Activated naive CD4-positive, alpha-beta T cell treated with anti-CD3 and anti-CD28 coated beads, Interleukin-2, amount 10 ng/mL, durations not matched to agents 7 days and 5 days (primary cell): Measurements from ENCODE around the gene YWHAQ.
"Not testable (repeated sequence)": the region's sequence is repeated elsewhere in the genome, so short reads cannot be mapped to it uniquely, and the experiment has no call there.

ENCODE experiments used
- CTCF ChIA-PET: fragments of 350-600 bp; sonication (Branson Sonifier 250); formaldehyde crosslinking; loops from one replicate; lab custom pipeline; 2021; ENCODE audit warnings: antibody characterized with exemption; lab: Charles Lee
- DNase-seq: peaks from one replicate; pipeline ENCODE4 v3.0.0-alpha.2; 2020
- H3K27ac Mint-ChIP-seq: one replicate; pipeline ENCODE4 v1.8.0; 2021; ENCODE audit warnings: mild to moderate bottlenecking, moderate library complexity, mixed read lengths
- H3K27me3 Mint-ChIP-seq: one replicate; pipeline ENCODE4 v1.8.0; 2021; ENCODE audit warnings: mild to moderate bottlenecking, mixed read lengths
- H3K36me3 Mint-ChIP-seq: one replicate; pipeline ENCODE4 v1.8.0; 2021; ENCODE audit warnings: mixed read lengths
- H3K4me1 Mint-ChIP-seq: one replicate; pipeline ENCODE4 v1.8.0; 2021; ENCODE audit warnings: mixed read lengths
- H3K4me3 Mint-ChIP-seq: one replicate; pipeline ENCODE4 v1.8.0; 2021; ENCODE audit warnings: mild to moderate bottlenecking, moderate library complexity, mixed read lengths
- H3K9me3 Mint-ChIP-seq: one replicate; pipeline ENCODE4 v1.8.0; 2021; ENCODE audit warnings: mixed read lengths

Gene YWHAQ

GRCh38 chr2:9554921-9555296, 75.9 kb downstream of the YWHAQ start:
- H3K4me1 Mint-ChIP-seq, result peaks cover 56% of the 10 kb centered on the region
- CTCF ChIA-PET, result interaction anchor here (0.7 to 1.8 kb wide), 7 partner anchors 15 to 244 kb away, joined by 3 to 5 read pairs (median 3); partner anchors contain the start of gene YWHAQ
- peak; percentile 52 for DNase-seq
- no peaks in the 10 kb centered on the region for H3K27me3 Mint-ChIP-seq
- H3K4me3 Mint-ChIP-seq, result peak overlapping the region; percentile 98
- H3K9me3 Mint-ChIP-seq, result no peaks in the 10 kb centered on the region
- H3K27ac Mint-ChIP-seq, result peak overlapping the region; percentile 95
- H3K36me3 Mint-ChIP-seq, result peaks cover 17% of the 10 kb centered on the region

DNA sequence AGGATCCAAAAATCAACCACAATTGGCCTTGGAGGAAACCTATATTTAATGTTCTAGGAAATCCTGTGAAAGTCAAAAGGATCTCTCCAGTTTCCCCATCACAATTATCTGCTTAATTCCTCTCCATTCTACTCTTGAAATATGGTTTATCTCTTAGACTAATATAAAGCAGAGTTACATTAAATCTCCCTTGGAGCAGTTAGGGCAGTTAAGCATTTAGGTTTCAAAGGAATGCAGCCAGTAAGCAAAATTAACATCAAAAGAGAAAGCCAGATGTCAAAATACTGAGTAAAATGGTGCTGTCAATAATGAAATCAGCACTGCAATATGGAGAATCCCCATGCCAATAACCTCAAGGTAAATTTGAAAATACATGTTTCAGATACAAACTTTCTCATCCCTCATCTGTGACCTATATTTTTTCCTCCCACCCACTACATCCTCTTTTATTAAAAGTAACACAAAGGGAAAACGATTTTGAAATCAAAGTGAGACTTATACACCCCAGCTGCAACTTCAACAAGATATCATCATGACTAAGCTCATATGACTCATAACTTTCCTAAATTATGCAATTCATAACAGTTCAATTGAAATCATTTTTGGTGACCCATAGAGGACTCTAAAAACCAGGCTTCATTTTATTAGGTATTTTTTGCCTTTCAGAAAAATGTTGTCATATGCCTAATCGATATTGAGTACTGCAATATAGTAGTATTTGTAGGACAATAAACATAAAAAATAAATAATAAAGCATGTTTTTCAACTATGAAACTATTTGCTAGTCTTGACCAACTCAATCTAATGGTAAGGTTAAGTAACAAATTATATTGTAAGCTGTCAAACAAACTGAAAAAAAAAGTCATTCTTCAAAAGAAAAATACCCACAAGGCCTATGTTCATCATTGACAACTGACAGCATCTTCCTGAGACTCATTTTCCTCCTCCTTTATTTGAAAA, 78.3 kb downstream of the YWHAQ start:
- peaks cover 70% of the 10 kb centered on the region for H3K4me1 Mint-ChIP-seq
- no peak overlapping the region for H3K4me3 Mint-ChIP-seq
- DNase-seq, result no peak
- peaks cover 12% of the 10 kb centered on the region for H3K36me3 Mint-ChIP-seq
- H3K9me3 Mint-ChIP-seq, result no peaks in the 10 kb centered on the region
- CTCF ChIA-PET, result no interaction called here
- H3K27me3 Mint-ChIP-seq, result no peaks in the 10 kb centered on the region
- H3K27ac Mint-ChIP-seq, result peak overlapping the region; percentile 70

- CTCF ChIA-PET, result not testable (repeated sequence)
Measured at GRCh38 chr2:9550859-9551391, 79.9 kb downstream of the YWHAQ start.

DNA sequence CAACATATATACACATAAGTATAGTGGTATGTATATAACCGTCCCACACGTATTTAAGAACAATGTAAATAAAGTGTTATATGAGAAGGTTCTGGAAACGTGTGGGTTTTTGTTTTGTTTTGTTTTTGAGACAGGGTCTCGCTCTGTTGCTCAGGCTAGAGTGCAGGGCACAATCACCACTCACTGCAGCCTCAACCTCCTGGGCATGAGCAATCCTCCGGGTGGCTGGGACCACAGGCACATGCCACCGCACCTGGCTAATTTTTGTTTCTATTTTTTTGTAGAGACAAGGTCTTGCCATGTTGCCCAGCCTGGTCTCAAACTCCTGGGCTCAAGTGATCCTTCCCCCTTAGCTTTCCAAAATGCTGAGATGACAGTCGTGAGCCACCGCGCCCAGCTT, 81.4 kb downstream of the YWHAQ start:
- peaks cover 64% of the 10 kb centered on the region for H3K4me1 Mint-ChIP-seq
- no peak overlapping the region for H3K27ac Mint-ChIP-seq
- H3K27me3 Mint-ChIP-seq, result no peaks in the 10 kb centered on the region
- CTCF ChIA-PET, result interaction anchor here (0.9 kb wide), 1 partner anchor 9 kb away, joined by 4 read pairs; no protein-coding TSS in a partner anchor
- H3K9me3 Mint-ChIP-seq, result no peaks in the 10 kb centered on the region
- H3K36me3 Mint-ChIP-seq, result peaks cover 12% of the 10 kb centered on the region
- no peak overlapping the region for H3K4me3 Mint-ChIP-seq
- DNase-seq, result no peak

More at GRCh38 chr2:9550859-9551391, 79.9 kb downstream of the YWHAQ start:
- H3K4me1 Mint-ChIP-seq, result peaks cover 68% of the 10 kb centered on the region
- not testable (repeated sequence) for DNase-seq, H3K27me3 Mint-ChIP-seq, H3K4me3 Mint-ChIP-seq, H3K27ac Mint-ChIP-seq, H3K36me3 Mint-ChIP-seq, H3K9me3 Mint-ChIP-seq

DNA sequence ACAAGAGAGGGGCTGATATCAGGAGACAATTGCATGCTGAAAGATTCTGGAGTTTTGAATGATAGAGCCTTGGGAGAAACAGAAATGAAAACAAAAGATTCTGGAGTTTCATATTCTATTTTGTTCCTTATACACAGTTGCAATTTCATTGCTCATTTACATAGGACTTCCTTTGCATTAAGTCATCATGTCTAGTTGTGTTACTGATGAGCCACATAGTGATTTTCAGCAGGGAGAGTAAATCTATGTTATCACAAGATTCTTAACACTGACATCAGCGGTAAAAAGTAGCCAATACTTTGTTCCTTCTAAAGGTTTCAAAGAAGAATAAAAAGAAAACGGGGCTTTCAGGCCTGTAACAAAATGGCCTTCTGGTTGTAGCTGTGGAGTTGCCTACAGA, 82.3 kb downstream of the YWHAQ start:
- Mint-ChIP-seq H3K4me1 (peaks cover 63% of the 10 kb centered on the region), H3K27ac (peak overlapping the region; percentile 84)
- CTCF ChIA-PET, result no interaction called here

DNA sequence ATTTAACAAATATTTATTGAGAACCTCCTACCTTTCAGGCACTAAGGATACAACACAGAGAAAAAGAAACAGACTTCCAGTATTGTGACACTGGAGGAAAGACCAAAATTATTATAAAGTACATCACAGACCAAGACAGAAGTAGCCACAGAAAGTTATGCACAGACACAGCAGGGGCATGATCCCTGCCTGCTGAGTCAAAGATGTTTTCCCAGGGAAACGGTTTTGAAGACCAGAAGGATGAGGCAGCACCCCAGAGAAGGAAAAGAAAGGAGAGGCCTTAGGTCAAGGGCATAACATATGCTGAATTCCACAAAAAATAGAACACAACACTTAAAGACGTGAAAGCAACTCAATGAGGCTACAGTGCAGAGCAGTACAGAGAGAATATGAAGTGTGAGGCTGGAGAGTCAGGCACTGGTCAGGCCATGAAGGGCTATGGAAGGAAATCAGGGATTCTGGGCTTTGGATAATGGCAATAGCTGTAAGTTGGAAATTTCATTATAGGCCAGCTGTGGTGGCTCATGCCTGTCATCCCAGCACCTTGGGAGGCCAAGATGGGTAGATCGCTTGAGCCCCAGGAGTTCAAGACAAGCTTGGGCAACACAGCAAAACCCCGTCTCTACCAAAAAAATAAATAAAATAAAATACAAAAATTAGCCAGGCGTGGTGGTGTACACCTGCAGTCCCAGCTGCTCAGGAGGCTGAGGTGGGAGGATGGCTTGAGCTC, 83.4 kb downstream of the YWHAQ start:
- peak overlapping the region; percentile 84 for H3K27ac Mint-ChIP-seq
- H3K4me3 Mint-ChIP-seq, result no peak overlapping the region
- DNase-seq, result no peak
- H3K9me3 Mint-ChIP-seq, result no peaks in the 10 kb centered on the region
- peaks cover 61% of the 10 kb centered on the region for H3K4me1 Mint-ChIP-seq
- H3K36me3 Mint-ChIP-seq, result peaks cover 19% of the 10 kb centered on the region
- CTCF ChIA-PET, result no interaction called here
- no peaks in the 10 kb centered on the region for H3K27me3 Mint-ChIP-seq

More for the DNA sequence above, 82.3 kb downstream of the YWHAQ start:
- Mint-ChIP-seq H3K9me3 (no peaks in the 10 kb centered on the region), H3K36me3 (peaks cover 15% of the 10 kb centered on the region), H3K4me3 (peak overlapping the region; percentile 30), H3K27me3 (no peaks in the 10 kb centered on the region)
- DNase-seq, result no peak

DNA sequence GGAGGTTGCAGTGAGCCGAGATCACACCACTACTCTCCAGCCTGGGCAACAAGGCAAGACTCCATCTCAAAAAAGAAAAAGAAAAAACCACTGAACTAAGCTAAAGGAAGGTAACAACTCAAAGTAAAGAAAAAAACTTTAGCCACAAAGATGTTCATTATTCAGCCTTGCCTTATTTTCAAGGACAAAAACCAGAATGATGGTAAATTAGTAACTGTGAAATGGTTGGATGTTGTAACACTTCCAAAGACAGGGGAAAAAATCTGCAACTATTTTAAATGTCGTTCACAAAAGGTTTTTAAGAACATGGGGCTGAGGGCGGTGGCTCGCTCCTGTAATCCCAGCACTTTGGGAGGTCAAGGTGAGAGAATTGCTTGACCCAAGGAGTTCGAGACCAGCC, 85.3 kb downstream of the YWHAQ start:
- Mint-ChIP-seq H3K36me3 (peaks cover 19% of the 10 kb centered on the region), H3K4me3 (no peak overlapping the region), H3K4me1 (peaks cover 49% of the 10 kb centered on the region), H3K27me3 (no peaks in the 10 kb centered on the region), H3K27ac (no peak overlapping the region), H3K9me3 (no peaks in the 10 kb centered on the region)
- no peak for DNase-seq
- CTCF ChIA-PET, result no interaction called here

DNA sequence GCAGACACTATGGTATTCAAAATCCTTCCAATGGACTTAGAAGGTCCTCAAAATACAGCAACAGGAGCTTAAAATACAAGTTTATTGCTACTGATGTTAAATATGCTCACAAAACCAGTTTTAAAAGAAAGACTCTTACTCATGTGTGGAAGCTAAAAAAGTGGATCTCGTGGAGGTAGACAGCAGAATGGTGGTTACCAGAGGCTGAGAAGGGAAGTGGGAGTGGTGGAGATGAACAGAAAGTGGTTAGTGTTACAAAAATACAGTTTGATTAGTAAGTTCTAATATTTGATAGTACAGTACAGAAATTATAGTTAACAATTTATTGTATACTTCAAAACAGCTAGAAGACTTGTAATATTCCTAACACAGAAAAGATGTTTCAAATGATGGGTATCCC, 87.2 kb downstream of the YWHAQ start:
- DNase-seq, result peak; percentile 27
- Mint-ChIP-seq H3K36me3 (peaks cover 19% of the 10 kb centered on the region), H3K27ac (no peak overlapping the region), H3K9me3 (no peaks in the 10 kb centered on the region), H3K4me1 (peaks cover 38% of the 10 kb centered on the region), H3K4me3 (no peak overlapping the region), H3K27me3 (no peaks in the 10 kb centered on the region)
- CTCF ChIA-PET, result no interaction called here

GRCh38 chr2:9539531-9539930, 91.3 kb downstream of the YWHAQ start:
- H3K27ac Mint-ChIP-seq, result no peak overlapping the region
- no peak overlapping the region for H3K4me3 Mint-ChIP-seq
- no peaks in the 10 kb centered on the region for H3K9me3 Mint-ChIP-seq
- H3K4me1 Mint-ChIP-seq, result peaks cover 19% of the 10 kb centered on the region
- no peak for DNase-seq
- peaks cover 21% of the 10 kb centered on the region for H3K36me3 Mint-ChIP-seq
- CTCF ChIA-PET, result no interaction called here
- no peaks in the 10 kb centered on the region for H3K27me3 Mint-ChIP-seq

- DNase-seq, result no peak
- Mint-ChIP-seq H3K27ac (no peak overlapping the region), H3K27me3 (no peaks in the 10 kb centered on the region), H3K36me3 (peaks cover 13% of the 10 kb centered on the region), H3K4me1 (peaks cover 12% of the 10 kb centered on the region), H3K4me3 (no peak overlapping the region), H3K9me3 (no peaks in the 10 kb centered on the region)
- CTCF ChIA-PET, result no interaction called here
Measured at GRCh38 chr2:9538000-9538507, 92.7 kb downstream of the YWHAQ start.

DNA sequence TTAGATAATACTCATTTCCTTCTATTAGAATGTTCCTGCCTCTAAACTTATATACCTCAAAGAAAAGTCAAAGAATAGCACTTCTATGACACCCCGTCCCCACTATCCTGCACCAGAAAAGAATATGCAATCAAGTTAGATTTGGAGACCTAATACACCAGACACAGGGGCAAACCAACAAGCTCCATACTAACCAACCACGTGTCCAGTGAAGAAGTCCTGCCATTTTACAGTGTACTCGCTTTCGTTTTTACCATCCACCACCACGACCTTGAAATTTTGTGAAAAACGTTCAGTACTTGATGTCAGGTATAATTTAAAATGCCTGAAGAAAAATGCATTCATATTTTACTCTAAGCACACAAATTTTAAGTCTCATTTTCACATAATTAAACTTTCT, 94.3 kb downstream of the YWHAQ start:
- H3K4me3 Mint-ChIP-seq, result no peak overlapping the region
- no peaks in the 10 kb centered on the region for H3K9me3 Mint-ChIP-seq
- peaks cover 10% of the 10 kb centered on the region for H3K36me3 Mint-ChIP-seq
- H3K4me1 Mint-ChIP-seq, result peaks cover 10% of the 10 kb centered on the region
- no peak overlapping the region for H3K27ac Mint-ChIP-seq
- H3K27me3 Mint-ChIP-seq, result no peaks in the 10 kb centered on the region
- DNase-seq, result no peak
- CTCF ChIA-PET, result no interaction called here

DNA sequence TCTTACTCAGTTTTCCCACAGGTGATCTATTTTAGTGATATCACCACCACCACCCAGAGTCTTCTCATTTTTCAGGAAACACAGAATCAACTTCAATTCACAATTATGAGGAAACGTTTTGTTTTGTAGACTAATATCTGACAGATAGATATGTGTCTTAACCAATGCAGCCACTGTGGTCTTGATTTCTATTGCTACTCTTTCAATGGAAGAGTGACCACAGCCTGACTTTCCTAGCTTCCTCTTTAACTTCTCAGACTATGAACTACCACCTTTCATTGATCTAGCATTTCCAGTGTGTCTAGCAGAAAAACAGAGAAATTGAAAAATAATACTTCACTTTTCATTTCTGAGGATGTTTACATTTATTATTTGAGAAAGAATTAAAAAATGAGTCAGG, 95.6 kb downstream of the YWHAQ start:
- Mint-ChIP-seq H3K27me3 (no peaks in the 10 kb centered on the region), H3K4me3 (no peak overlapping the region), H3K27ac (no peak overlapping the region), H3K4me1 (peaks cover 10% of the 10 kb centered on the region), H3K36me3 (peaks cover 8% of the 10 kb centered on the region), H3K9me3 (no peaks in the 10 kb centered on the region)
- DNase-seq, result no peak
- CTCF ChIA-PET, result interaction anchor here (1.8 kb wide), 1 partner anchor 36 kb away, joined by 3 read pairs; no protein-coding TSS in a partner anchor
